CD14-positive monocyte (primary cell): ENCODE data around the gene ATP2A2. TPM values are rescaled to one million over a fixed set of nuclear protein-coding genes. Genes with fewer than 3 reads are reported as not detected.

Experiments used
- DNase-seq, 3 donors: peaks; one replicate each; pipeline ENCODE4 v3.0.0-alpha.2; 2011 to 2022
- H2AFZ ChIP-seq: 2 replicates; pipeline ENCODE4 v1.6.0; 2012; ENCODE audit warnings: mild to moderate bottlenecking, low read depth, low read length, inconsistent platforms; ENCODE audit not compliant: insufficient read depth, poor library complexity, severe bottlenecking
- H3K27ac ChIP-seq, 2 donors: 1 replicate in 1 of 2; 2 replicates in 1 of 2; pipeline ENCODE4 v1.5.1; 2012 to 2013; ENCODE audit warnings: low read length in 2 of 2, control low read depth in 1 of 2, inconsistent platforms in 1 of 2, low read depth in 1 of 2, mild to moderate bottlenecking in 1 of 2
- H3K27me3 ChIP-seq, 2 donors: one replicate each; pipeline versions ENCODE4 v1.6.0 to v1.6.1; 2011 to 2013; ENCODE audit warnings: low read length in 2 of 2; ENCODE audit not compliant: control insufficient read depth in 2 of 2, insufficient read depth in 2 of 2
- H3K36me3 ChIP-seq, 2 donors: replicated peaks in 1 of 2; 1 replicate in 1 of 2; 2 replicates in 1 of 2; pipeline versions ENCODE4 v1.5.1 to v1.6.1; 2012 to 2013; ENCODE audit warnings: low read length in 2 of 2, control low read depth in 1 of 2, inconsistent platforms in 1 of 2, mild to moderate bottlenecking in 1 of 2; ENCODE audit not compliant: insufficient read depth in 2 of 2, control insufficient read depth in 1 of 2
- H3K4me1 ChIP-seq, 2 donors: 1 replicate in 1 of 2; 2 replicates in 1 of 2; pipeline versions ENCODE4 v1.5.1 to v1.6.1; 2012 to 2013; ENCODE audit warnings: low read length in 2 of 2, control low read depth in 1 of 2, inconsistent platforms in 1 of 2, mild to moderate bottlenecking in 1 of 2, moderate library complexity in 1 of 2; ENCODE audit not compliant: insufficient read depth in 2 of 2, control insufficient read depth in 1 of 2
- H3K4me2 ChIP-seq: replicated peaks from 2 replicates; pipeline ENCODE3; 2012; ENCODE audit warnings: low read length, moderate library complexity, mild to moderate bottlenecking; ENCODE audit not compliant: poor library complexity, severe bottlenecking; ENCODE audit errors: extremely low read depth
- H3K4me3 ChIP-seq, 3 experiments: fragments of 200-600 bp in 1 of 3; sonication (generic) in 1 of 3; replicated peaks in 1 of 3; 1 replicate in 2 of 3; 2 replicates in 1 of 3; pipeline ENCODE4 v1.5.1; 2011 to 2013; ENCODE audit warnings: low read length in 3 of 3, mild to moderate bottlenecking in 3 of 3, control low read depth in 2 of 3, low read depth in 2 of 3, inconsistent platforms in 1 of 3, moderate library complexity in 1 of 3
- H3K79me2 ChIP-seq: 2 replicates; pipeline ENCODE4 v1.6.0; 2012; ENCODE audit warnings: mild to moderate bottlenecking, control low read depth, inconsistent platforms, low read length, moderate library complexity; ENCODE audit not compliant: insufficient read depth
- H3K9ac ChIP-seq: 2 replicates; pipeline ENCODE4 v1.6.0; 2017; ENCODE audit warnings: low read length, mild to moderate bottlenecking; ENCODE audit not compliant: insufficient read depth, poor library complexity, severe bottlenecking
- H3K9me3 ChIP-seq, 2 donors: replicated peaks in 1 of 2; 1 replicate in 1 of 2; 2 replicates in 1 of 2; pipeline versions ENCODE4 v1.5.1 to v1.6.1; 2012 to 2013; ENCODE audit warnings: low read length in 2 of 2, control low read depth in 1 of 2; ENCODE audit not compliant: control insufficient read depth in 1 of 2, insufficient read depth in 1 of 2
- H4K20me1 ChIP-seq: 2 replicates; pipeline ENCODE4 v1.6.0; 2012; ENCODE audit warnings: mild to moderate bottlenecking, low read length, control low read depth, moderate library complexity; ENCODE audit not compliant: insufficient read depth
- H3K27ac Mint-ChIP-seq, 7 donors: one replicate each; pipeline ENCODE4 v1.8.0; 2020; ENCODE audit warnings: mild to moderate bottlenecking in 7 of 7, mixed read lengths in 7 of 7, moderate library complexity in 6 of 7, inconsistent platforms in 2 of 7
- H3K27me3 Mint-ChIP-seq, 3 donors: one replicate each; pipeline ENCODE4 v1.8.0; 2021 to 2022; ENCODE audit warnings: low read depth in 3 of 3, mild to moderate bottlenecking in 3 of 3, mixed read lengths in 3 of 3, moderate library complexity in 3 of 3, inconsistent platforms in 1 of 3
- H3K36me3 Mint-ChIP-seq, 2 donors: one replicate each; pipeline ENCODE4 v1.8.0; 2020; ENCODE audit warnings: mixed read lengths in 2 of 2, inconsistent platforms in 1 of 2, mild to moderate bottlenecking in 1 of 2
- H3K4me1 Mint-ChIP-seq: one replicate; pipeline ENCODE4 v1.8.0; 2020; ENCODE audit warnings: mild to moderate bottlenecking, mixed read lengths
- H3K4me3 Mint-ChIP-seq, 2 donors: one replicate each; pipeline ENCODE4 v1.8.0; 2020; ENCODE audit warnings: mild to moderate bottlenecking in 2 of 2, mixed read lengths in 2 of 2, moderate library complexity in 1 of 2
- H3K9me3 Mint-ChIP-seq, 7 donors: one replicate each; pipeline ENCODE4 v1.8.0; 2020 to 2022; ENCODE audit warnings: mixed read lengths in 7 of 7, mild to moderate bottlenecking in 6 of 7, moderate library complexity in 6 of 7, inconsistent platforms in 2 of 7
- CTCF ChIP-seq: fragments of 200-600 bp; IDR thresholded peaks from one replicate; pipeline ENCODE4 v1.8.0; 2022; ENCODE audit warnings: antibody characterized with exemption, mild to moderate bottlenecking
- whole genome bisulfite sequencing: methylation state at CpG from one replicate; pipeline ENCODE4 v1.1.5; 2013; ENCODE audit warnings: missing lambda C conversion rate; ENCODE audit not compliant: insufficient coverage; 5-methylcytosine and 5-hydroxymethylcytosine counted together
- intact Hi-C, 2 donors: fragments of 100-400 bp; cut with micrococcal nuclease; formaldehyde crosslinking; loops; one replicate each; pipeline versions ENCODE4 v1.15.0 to v1.15.1; 2023
- polyA plus RNA-seq, 3 donors: library from polyadenylated mRNA; depleted of rRNA in 1 of 3; unstranded in 2 of 3; stranded (reverse) in 1 of 3; fragments of 300-500 nt in 2 of 3; fragments of >200 nt in 1 of 3; fragmentation: Illumina TruSeq in 2 of 3; gene quantifications; 1 replicate in 2 of 3; 2 replicates in 1 of 3; pipeline ENCODE4 v1.2.3, GENCODE V29; 2012 to 2021

Gene ATP2A2
- polyA plus RNA-seq, 3 donors, result 4.5 to 83.1 (median 6.9) TPM

GRCh38 chr12:110379197-110379596 is 98.2 kb downstream of the ATP2A2 start:
- Mint-ChIP-seq H3K9me3 (no peaks in the 10 kb centered on the region), H3K4me3 (no peak overlapping the region), H3K4me1 (peaks cover 18% of the 10 kb centered on the region), H3K27me3 (peaks cover 0 to 1% (median 1%) of the 10 kb centered on the region in 3 donors), H3K36me3 (peaks cover 61 to 86% of the 10 kb centered on the region in 2 donors), H3K27ac (peak overlapping the region in 6 of 7 donors; percentile 26 to 82 (median 61))
- Histone ChIP-seq H2AFZ (no peak overlapping the region), H3K27ac (peak overlapping the region; percentile 14 to 47), H3K27me3 (no peaks in the 10 kb centered on the region), H3K9ac (no peak overlapping the region), H3K4me3 (no peak overlapping the region), H3K4me2 (no peak overlapping the region), H4K20me1 (no peaks in the 10 kb centered on the region), H3K36me3 (peaks cover 59 to 79% of the 10 kb centered on the region in 2 donors), H3K4me1 (peaks cover 18% of the 10 kb centered on the region in 2 donors), H3K79me2 (no peaks in the 10 kb centered on the region), H3K9me3 (no peaks in the 10 kb centered on the region)
- no peak for DNase-seq
- intact Hi-C loops, result no loop called here
- TF ChIP-seq CTCF, result no peak
- WGBS, result no CpG with 5 or more reads among the region's 3 CpGs

GRCh38 chr12:110379631-110380030 is 98.6 kb downstream of the ATP2A2 start:
- no peaks in the 10 kb centered on the region for H4K20me1 ChIP-seq
- H3K4me1 Mint-ChIP-seq, result peaks cover 18% of the 10 kb centered on the region
- intact Hi-C loops, result no loop called here
- H3K27me3 Mint-ChIP-seq, result peaks cover 0 to 1% (median 1%) of the 10 kb centered on the region in 3 donors
- H3K9ac ChIP-seq, result no peak overlapping the region
- H3K27me3 ChIP-seq, result no peaks in the 10 kb centered on the region
- H3K36me3 ChIP-seq, result peaks cover 55 to 79% of the 10 kb centered on the region in 2 donors
- no peak overlapping the region for H3K4me3 Mint-ChIP-seq
- no peaks in the 10 kb centered on the region for H3K9me3 ChIP-seq
- TF ChIP-seq CTCF, result no peak
- H3K4me2 ChIP-seq, result no peak overlapping the region
- peak overlapping the region in 1 of 2 donors; percentile 47 for H3K27ac ChIP-seq
- H3K36me3 Mint-ChIP-seq, result peaks cover 60 to 87% of the 10 kb centered on the region in 2 donors
- no peak overlapping the region for H3K4me3 ChIP-seq
- no peak for DNase-seq
- H3K27ac Mint-ChIP-seq, result peak overlapping the region in 3 of 7 donors; percentile 42 to 60 (median 60)
- peaks cover 18% of the 10 kb centered on the region in 2 donors for H3K4me1 ChIP-seq
- H2AFZ ChIP-seq, result no peak overlapping the region
- H3K9me3 Mint-ChIP-seq, result no peaks in the 10 kb centered on the region
- no peaks in the 10 kb centered on the region for H3K79me2 ChIP-seq
- 0% methylated on average over 1 of the region's 2 CpGs for WGBS
